Endometrial microvascular endothelial cells (primary cell): ENCODE results near the gene FLYWCH1. TPM values are rescaled to one million over a fixed set of nuclear protein-coding genes. Genes with fewer than 3 reads are reported as not detected.
"Not testable (repeated sequence)": the region's sequence is repeated elsewhere in the genome, so short reads cannot be mapped to it uniquely, and the experiment has no call there.

Experiments used
- in situ Hi-C: cut with HindIII; loops from 2 replicates; pipeline ENCODE4 v1.10.0; 2017; ENCODE audit warnings: low sequenced_read_pairs, low pct_unique_long_range_greater_than_20kb; ENCODE audit errors: inconsistent ontology term
- total RNA-seq: library from RNA; depleted of rRNA; stranded (reverse); fragments of >200 nt; gene quantifications from one replicate; pipeline ENCODE4 v1.2.3, GENCODE V29; 2015; ENCODE audit errors: inconsistent ontology term

FLYWCH1 gene
- total RNA-seq, 1 donor from 2014 or later: 42.6 TPM

- in situ Hi-C loops: no loop called here
These were observed 13.4 kb downstream of the FLYWCH1 start for GRCh38 chr16:2924901-2925755.

GRCh38 chr16:2925951-2926649, 14.4 kb downstream of the FLYWCH1 start:
- in situ Hi-C loops: no loop called here

- in situ Hi-C loops: no loop called here
These were observed 14.9 kb downstream of the FLYWCH1 start for GRCh38 chr16:2926650-2926999.

- in situ Hi-C loops: no loop called here
These were observed 15.4 kb downstream of the FLYWCH1 start for GRCh38 chr16:2927010-2927646.

GRCh38 chr16:2928151-2928550, 16.4 kb downstream of the FLYWCH1 start:
- in situ Hi-C loops: not testable (repeated sequence)

- in situ Hi-C loops: no loop called here
These were observed 17.1 kb downstream of the FLYWCH1 start for GRCh38 chr16:2928796-2929195.

- in situ Hi-C loops: no loop called here
These were observed 18.0 kb downstream of the FLYWCH1 start for GRCh38 chr16:2929693-2930092.

GRCh38 chr16:2930236-2930635, 18.5 kb downstream of the FLYWCH1 start:
- in situ Hi-C loops: no loop called here

GRCh38 chr16:2931231-2931914, 19.6 kb downstream of the FLYWCH1 start:
- in situ Hi-C loops: not testable (repeated sequence)

- in situ Hi-C loops: no loop called here
These were observed 21.4 kb downstream of the FLYWCH1 start for GRCh38 chr16:2933136-2933535.

- in situ Hi-C loops: no loop called here
These were observed 22.0 kb downstream of the FLYWCH1 start for GRCh38 chr16:2933701-2934100.

GRCh38 chr16:2934450-2934849, 22.7 kb downstream of the FLYWCH1 start:
- in situ Hi-C loops: no loop called here

GRCh38 chr16:2936436-2937011, 24.8 kb downstream of the FLYWCH1 start:
- in situ Hi-C loops: no loop called here

- in situ Hi-C loops: no loop called here
These were observed 25.4 kb downstream of the FLYWCH1 start for GRCh38 chr16:2937170-2937569.

GRCh38 chr16:2938206-2938605, 26.5 kb downstream of the FLYWCH1 start:
- in situ Hi-C loops: no loop called here

GRCh38 chr16:2939968-2940367, 28.2 kb downstream of the FLYWCH1 start:
- in situ Hi-C loops: no loop called here

- in situ Hi-C loops: no loop called here
These were observed 30.3 kb downstream of the FLYWCH1 start for GRCh38 chr16:2942045-2942444.

GRCh38 chr16:2943716-2944115, 32.0 kb downstream of the FLYWCH1 start:
- in situ Hi-C loops: not testable (repeated sequence)

GRCh38 chr16:2946649-2947048, 34.9 kb downstream of the FLYWCH1 start:
- in situ Hi-C loops: no loop called here
